ENCODE data around the gene HOXD10. TPM values are rescaled to one million over a fixed set of nuclear protein-coding genes. Genes with fewer than 3 reads are reported as not detected.

HOXD10 gene
- total and polyA plus RNA-seq, 7 donors = 0.23 to 46.0 (median 10.7) TPM

GRCh38 chr2:176118601-176119339, 2.2 kb downstream of the HOXD10 start:
- Histone ChIP-seq H3K4me1 (peaks cover 0 to 17% (median 10%) of the 10 kb centered on the region in 4 donors), H3K4me3 (no peak overlapping the region), H3K36me3 (peaks cover 0 to 12% (median 0%) of the 10 kb centered on the region in 4 donors), H3K9me3 (no peaks in the 10 kb centered on the region), H3K27me3 (peaks cover 0 to 70% (median 4%) of the 10 kb centered on the region in 3 donors), H3K27ac (no peak overlapping the region)
- WGBS, 2 donors = 21 to 27% methylated on average over 24 of the region's 24 CpGs
- intact Hi-C loops (cut with DNase I) = no loop called here
- no peak for DNase-seq
- no peak for TF ChIP-seq CTCF (IDR thresholded peaks at IDR 0.05)
- no peak for TF ChIP-seq POLR2AphosphoS5 (IDR thresholded peaks at IDR 0.05)
- no peak for TF ChIP-seq EP300 (IDR thresholded peaks at IDR 0.05)
- no peak for TF ChIP-seq POLR2A (IDR thresholded peaks at IDR 0.05)

GRCh38 chr2:176120364-176121189, 4.0 kb downstream of the HOXD10 start:
- Histone ChIP-seq H3K27ac (no peak overlapping the region), H3K27me3 (peaks cover 0 to 57% (median 4%) of the 10 kb centered on the region in 3 donors), H3K36me3 (peaks cover 0 to 12% (median 0%) of the 10 kb centered on the region in 4 donors), H3K4me3 (no peak overlapping the region), H3K4me1 (peaks cover 0 to 17% (median 6%) of the 10 kb centered on the region in 4 donors), H3K9me3 (no peaks in the 10 kb centered on the region)
- intact Hi-C loops (cut with DNase I) = no loop called here
- DNase-seq = no peak
- WGBS, 2 donors = 52 to 72% methylated on average over 13 of the region's 13 CpGs
- TF ChIP-seq EP300 (IDR thresholded peaks at IDR 0.05) (no peak), POLR2AphosphoS5 (IDR thresholded peaks at IDR 0.05) (no peak), CTCF (IDR thresholded peaks at IDR 0.05) (no peak), POLR2A (IDR thresholded peaks at IDR 0.05) (no peak)

- Histone ChIP-seq H3K4me3 (peak overlapping the region in 2 of 4 donors; percentile 57), H3K9me3 (no peaks in the 10 kb centered on the region), H3K27ac (peak overlapping the region in 2 of 4 donors; percentile 64 to 73), H3K36me3 (peaks cover 0 to 12% (median 0%) of the 10 kb centered on the region in 4 donors), H3K27me3 (peaks cover 0 to 50% (median 4%) of the 10 kb centered on the region in 3 donors), H3K4me1 (peaks cover 0 to 11% (median 6%) of the 10 kb centered on the region in 4 donors)
- TF ChIP-seq EP300 (IDR thresholded peaks at IDR 0.05) (no peak), POLR2A (IDR thresholded peaks at IDR 0.05) (no peak), POLR2AphosphoS5 (IDR thresholded peaks at IDR 0.05) (no peak), CTCF (IDR thresholded peaks at IDR 0.05) (no peak)
- WGBS, 2 donors = 42 to 46% methylated on average over 53 of the region's 53 CpGs
- DNase-seq = peak; percentile 40
- intact Hi-C loops (cut with DNase I) = no loop called here
These were observed 4.8 kb downstream of the HOXD10 start for GRCh38 chr2:176121190-176122051.

- peak overlapping the region; percentile 26 to 57 (median 52) for H3K4me3 ChIP-seq
- peak overlapping the region in 3 of 4 donors; percentile 48 to 73 (median 64) for H3K27ac ChIP-seq
- H3K27me3 ChIP-seq = peaks cover 1 to 48% (median 3%) of the 10 kb centered on the region in 3 donors
- TF ChIP-seq POLR2A (IDR thresholded peaks at IDR 0.05) (no peak), POLR2AphosphoS5 (IDR thresholded peaks at IDR 0.05) (no peak), EP300 (IDR thresholded peaks at IDR 0.05) (no peak), CTCF (IDR thresholded peaks at IDR 0.05) (no peak)
- 3 to 8% methylated on average over 47 of the region's 47 CpGs for WGBS, 2 donors
- no peak for DNase-seq
- H3K36me3 ChIP-seq = peaks cover 0 to 12% (median 0%) of the 10 kb centered on the region in 4 donors
- no peaks in the 10 kb centered on the region for H3K9me3 ChIP-seq
- H3K4me1 ChIP-seq = peaks cover 0 to 12% (median 6%) of the 10 kb centered on the region in 4 donors
- intact Hi-C loops (cut with DNase I) = no loop called here
These were observed 5.6 kb downstream of the HOXD10 start for GRCh38 chr2:176122052-176122682.
